ENCODE results near the gene RNF208.

GRCh38 chr9:137200311-137201204, 21.5 kb downstream of the RNF208 start, which contains the start of gene TPRN:
- TF ChIP-seq POLR2A (IDR thresholded peaks at IDR 0.05), result peak; percentile 75 to 96 (median 77)
- TF ChIP-seq, protein P1, sequence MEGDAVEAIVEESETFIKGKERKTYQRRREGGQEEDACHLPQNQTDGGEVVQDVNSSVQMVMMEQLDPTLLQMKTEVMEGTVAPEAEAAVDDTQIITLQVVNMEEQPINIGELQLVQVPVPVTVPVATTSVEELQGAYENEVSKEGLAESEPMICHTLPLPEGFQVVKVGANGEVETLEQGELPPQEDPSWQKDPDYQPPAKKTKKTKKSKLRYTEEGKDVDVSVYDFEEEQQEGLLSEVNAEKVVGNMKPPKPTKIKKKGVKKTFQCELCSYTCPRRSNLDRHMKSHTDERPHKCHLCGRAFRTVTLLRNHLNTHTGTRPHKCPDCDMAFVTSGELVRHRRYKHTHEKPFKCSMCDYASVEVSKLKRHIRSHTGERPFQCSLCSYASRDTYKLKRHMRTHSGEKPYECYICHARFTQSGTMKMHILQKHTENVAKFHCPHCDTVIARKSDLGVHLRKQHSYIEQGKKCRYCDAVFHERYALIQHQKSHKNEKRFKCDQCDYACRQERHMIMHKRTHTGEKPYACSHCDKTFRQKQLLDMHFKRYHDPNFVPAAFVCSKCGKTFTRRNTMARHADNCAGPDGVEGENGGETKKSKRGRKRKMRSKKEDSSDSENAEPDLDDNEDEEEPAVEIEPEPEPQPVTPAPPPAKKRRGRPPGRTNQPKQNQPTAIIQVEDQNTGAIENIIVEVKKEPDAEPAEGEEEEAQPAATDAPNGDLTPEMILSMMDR (IDR thresholded peaks at IDR 0.05), result peak in 1 of 7 experiments; percentile 5

All from body of pancreas (tissue), 4 donors.